GM19468 (cell line): Measurements from ENCODE around the gene LTB4R2.

Experiments used
- ATAC-seq: cut with Tn5 transposase; IDR thresholded peaks from one replicate; pipeline ENCODE4 v1.9.1; 2021; ENCODE audit warnings: mild to moderate bottlenecking, moderate library complexity, moderate number of reproducible peaks; ENCODE audit not compliant: unreplicated experiment; ENCODE audit errors: extremely low read depth

Gene LTB4R2

GRCh38 chr14:24297190-24297964 lies 12.6 kb upstream of the LTB4R2 start:
- no peak for ATAC-seq

- ATAC-seq = no peak
These were observed 11.1 kb upstream of the LTB4R2 start for GRCh38 chr14:24298892-24299254.

- peak; percentile 30 for ATAC-seq
These were observed 10.4 kb upstream of the LTB4R2 start, which contains the start of the genes DHRS1 and NOP9 for GRCh38 chr14:24299255-24300191. DHRS1 (minus strand) TSS chr14:24299780; CDS start chr14:24299106, 674 bp downstream. NOP9 (plus strand) TSS chr14:24299850; CDS start chr14:24299955, 105 bp downstream.

- ATAC-seq = no peak
These were observed 9.5 kb upstream of the LTB4R2 start for GRCh38 chr14:24300326-24300980.

- ATAC-seq = no peak
These were observed 5.9 kb upstream of the LTB4R2 start for GRCh38 chr14:24304019-24304387.

GRCh38 chr14:24307156-24307574 lies 2.8 kb upstream of the LTB4R2 start:
- no peak for ATAC-seq

- ATAC-seq = no peak
These were observed 2.2 kb upstream of the LTB4R2 start, which contains the start of gene CIDEB for GRCh38 chr14:24307575-24308341. CIDEB (minus strand) TSS chr14:24307977; CDS start chr14:24307858, 119 bp downstream.

- no peak for ATAC-seq
These were observed 1.4 kb upstream of the LTB4R2 start for GRCh38 chr14:24308342-24309124.

GRCh38 chr14:24310265-24310645 lies 315 bp downstream of the LTB4R2 start:
- ATAC-seq = no peak

- ATAC-seq = peak; percentile 44
These were observed 985 bp downstream of the LTB4R2 start, which contains the start of gene LTB4R for GRCh38 chr14:24310646-24311604. LTB4R (plus strand) TSS chr14:24311502; CDS start chr14:24315652, 4,150 bp downstream.

GRCh38 chr14:24311837-24312615 lies 2.1 kb downstream of the LTB4R2 start:
- ATAC-seq = no peak

GRCh38 chr14:24312736-24313507 lies 3.0 kb downstream of the LTB4R2 start:
- no peak for ATAC-seq

- no peak for ATAC-seq
These were observed 4.0 kb downstream of the LTB4R2 start for GRCh38 chr14:24313913-24314312.

GRCh38 chr14:24314377-24315193 lies 4.6 kb downstream of the LTB4R2 start:
- no peak for ATAC-seq

- no peak for ATAC-seq
These were observed 5.4 kb downstream of the LTB4R2 start for GRCh38 chr14:24315243-24315806.
